Right atrium auricular region (tissue), 2 donors: ENCODE results near the gene GDPD5. TPM values are rescaled to one million over a fixed set of nuclear protein-coding genes. Genes with fewer than 3 reads are reported as not detected.
A peak's percentile ranks its signal among the peaks of the same experiment; 100 is the strongest.

Experiments used
- DNase-seq: peaks from one replicate; pipeline ENCODE4 v3.0.0-alpha.2; 2019; ENCODE audit warnings: low spot score
- H3K27ac ChIP-seq, 2 donors: fragments of 200-600 bp; sonication (generic); 1 replicate in 1 of 2; 2 replicates in 1 of 2; pipeline ENCODE4 v1.5.1; 2016 to 2019
- H3K27me3 ChIP-seq, 2 donors: fragments of 200-600 bp; sonication (generic); one replicate each; pipeline versions ENCODE4 v1.5.1 to v1.6.0; 2017 to 2019
- H3K36me3 ChIP-seq: fragments of 200-600 bp; sonication (generic); one replicate; pipeline ENCODE4 v1.5.1; 2016
- H3K4me1 ChIP-seq, 2 donors: fragments of 200-600 bp; sonication (generic); one replicate each; pipeline versions ENCODE4 v1.5.1 to v1.6.0; 2017 to 2019
- H3K4me3 ChIP-seq, 2 donors: fragments of 200-600 bp; sonication (generic); 1 replicate in 1 of 2; 2 replicates in 1 of 2; pipeline ENCODE4 v1.5.1; 2017 to 2019; ENCODE audit warnings: mild to moderate bottlenecking in 1 of 2, moderate library complexity in 1 of 2
- H3K9me3 ChIP-seq, 2 donors: fragments of 200-600 bp; sonication (generic); one replicate each; pipeline ENCODE4 v1.5.1; 2019
- CTCF ChIP-seq, 2 donors: fragments of 200-600 bp; sonication (generic); IDR thresholded peaks; one replicate each; pipeline ENCODE4 v1.5.1; 2019; ENCODE audit warnings: antibody characterized with exemption in 2 of 2
- total RNA-seq, 2 donors: library from RNA; depleted of rRNA; stranded (reverse); fragments of >200 nt; gene quantifications; one replicate each; pipeline ENCODE4 v1.1.0, GENCODE V29; 2016

Gene GDPD5
- total RNA-seq, 2 donors from 2014 or later = 3.5 to 6.1 TPM

GRCh38 chr11:75504501-75504900 is 21.2 kb downstream of the GDPD5 start:
- TF ChIP-seq CTCF (IDR thresholded peaks at IDR 0.05) = no peak
- Histone ChIP-seq H3K27me3 (no peaks in the 10 kb centered on the region), H3K9me3 (no peaks in the 10 kb centered on the region), H3K36me3 (no peaks in the 10 kb centered on the region), H3K4me3 (no peak overlapping the region), H3K27ac (no peak overlapping the region), H3K4me1 (peaks cover 0 to 21% of the 10 kb centered on the region in 2 donors)
- no peak for DNase-seq

- Histone ChIP-seq H3K4me1 (peaks cover 0 to 26% of the 10 kb centered on the region in 2 donors), H3K27ac (no peak overlapping the region), H3K36me3 (no peaks in the 10 kb centered on the region), H3K9me3 (no peaks in the 10 kb centered on the region), H3K27me3 (no peaks in the 10 kb centered on the region), H3K4me3 (no peak overlapping the region)
- TF ChIP-seq CTCF (IDR thresholded peaks at IDR 0.05) = no peak
- no peak for DNase-seq
Observed at GRCh38 chr11:75503531-75504099, 22.1 kb downstream of the GDPD5 start.

- H3K27ac ChIP-seq = no peak overlapping the region
- no peak for DNase-seq
- H3K9me3 ChIP-seq = no peaks in the 10 kb centered on the region
- no peak overlapping the region for H3K4me3 ChIP-seq
- no peaks in the 10 kb centered on the region for H3K36me3 ChIP-seq
- peaks cover 0 to 26% of the 10 kb centered on the region in 2 donors for H3K4me1 ChIP-seq
- TF ChIP-seq CTCF (IDR thresholded peaks at IDR 0.05) = no peak
- H3K27me3 ChIP-seq = no peaks in the 10 kb centered on the region
Observed at GRCh38 chr11:75502138-75502537, 23.6 kb downstream of the GDPD5 start.

GRCh38 chr11:75500742-75501141 is 25.0 kb downstream of the GDPD5 start:
- Histone ChIP-seq H3K4me3 (no peak overlapping the region), H3K9me3 (no peaks in the 10 kb centered on the region), H3K27ac (no peak overlapping the region), H3K4me1 (peaks cover 0 to 13% of the 10 kb centered on the region in 2 donors), H3K27me3 (no peaks in the 10 kb centered on the region), H3K36me3 (no peaks in the 10 kb centered on the region)
- DNase-seq = no peak
- no peak for TF ChIP-seq CTCF (IDR thresholded peaks at IDR 0.05)

GRCh38 chr11:75499423-75500190 is 26.1 kb downstream of the GDPD5 start:
- TF ChIP-seq CTCF (IDR thresholded peaks at IDR 0.05) = no peak
- Histone ChIP-seq H3K4me3 (no peak overlapping the region), H3K4me1 (peaks cover 0 to 10% of the 10 kb centered on the region in 2 donors), H3K27me3 (no peaks in the 10 kb centered on the region), H3K27ac (peak overlapping the region in 1 of 2 donors; percentile 58), H3K9me3 (no peaks in the 10 kb centered on the region), H3K36me3 (no peaks in the 10 kb centered on the region)
- DNase-seq = peak; percentile 84
